ENCODE measurements around the gene ATRNL1. TPM values are rescaled to one million over a fixed set of nuclear protein-coding genes. Genes with fewer than 3 reads are reported as not detected.

The ATRNL1 gene
- total RNA-seq, 1 donor from 2014 or later: 15.5 TPM

- no peak overlapping the region for H3K4me3 ChIP-seq
- no peaks in the 10 kb centered on the region for H3K9me3 ChIP-seq
- no peaks in the 10 kb centered on the region for H3K27me3 ChIP-seq
- no peak overlapping the region for H3K27ac ChIP-seq
- no peaks in the 10 kb centered on the region for H3K4me1 ChIP-seq
- TF ChIP-seq CTCF (IDR thresholded peaks at IDR 0.05) (no peak), POLR2AphosphoS5 (IDR thresholded peaks at IDR 0.05; ENCODE audit: insufficient read depth in 1 of 2, low read depth in 1 of 2) (no peak), POLR2A (IDR thresholded peaks at IDR 0.05) (no peak)
- intact Hi-C loops (cut with DNase I): no loop called here
- no peaks in the 10 kb centered on the region for H3K36me3 ChIP-seq
- no peak for DNase-seq (ENCODE audit: extremely low spot score in 2 of 2)
Observed at GRCh38 chr10:115580239-115580638, 487.1 kb downstream of the ATRNL1 start.

- no peak for DNase-seq (ENCODE audit: extremely low spot score in 2 of 2)
- Histone ChIP-seq H3K4me3 (no peak overlapping the region), H3K27me3 (no peaks in the 10 kb centered on the region), H3K27ac (no peak overlapping the region), H3K4me1 (no peaks in the 10 kb centered on the region), H3K9me3 (no peaks in the 10 kb centered on the region), H3K36me3 (no peaks in the 10 kb centered on the region)
- intact Hi-C loops (cut with DNase I): no loop called here
- TF ChIP-seq CTCF (IDR thresholded peaks at IDR 0.05) (no peak), POLR2A (IDR thresholded peaks at IDR 0.05) (no peak), POLR2AphosphoS5 (IDR thresholded peaks at IDR 0.05; ENCODE audit: insufficient read depth in 1 of 2, low read depth in 1 of 2) (no peak)
Observed at GRCh38 chr10:115593060-115593459, 499.9 kb downstream of the ATRNL1 start.

- intact Hi-C loops (cut with DNase I): no loop called here
- DNase-seq (ENCODE audit: extremely low spot score in 2 of 2): no peak
- no peaks in the 10 kb centered on the region for H3K9me3 ChIP-seq
- H3K4me1 ChIP-seq: no peaks in the 10 kb centered on the region
- no peak overlapping the region for H3K4me3 ChIP-seq
- no peaks in the 10 kb centered on the region for H3K27me3 ChIP-seq
- no peak overlapping the region for H3K27ac ChIP-seq
- no peak for TF ChIP-seq POLR2A (IDR thresholded peaks at IDR 0.05)
- no peaks in the 10 kb centered on the region for H3K36me3 ChIP-seq
Observed at GRCh38 chr10:115604627-115605026, 511.5 kb downstream of the ATRNL1 start.

- no peak overlapping the region for H3K4me3 ChIP-seq
- H3K9me3 ChIP-seq: no peaks in the 10 kb centered on the region
- H3K27ac ChIP-seq: no peak overlapping the region
- H3K27me3 ChIP-seq: no peaks in the 10 kb centered on the region
- intact Hi-C loops (cut with DNase I): no loop called here
- H3K36me3 ChIP-seq: no peaks in the 10 kb centered on the region
- H3K4me1 ChIP-seq: no peaks in the 10 kb centered on the region
- TF ChIP-seq CTCF (IDR thresholded peaks at IDR 0.05) (no peak), POLR2AphosphoS5 (IDR thresholded peaks at IDR 0.05; ENCODE audit: insufficient read depth in 1 of 2, low read depth in 1 of 2) (no peak), POLR2A (IDR thresholded peaks at IDR 0.05) (no peak)
- DNase-seq (ENCODE audit: extremely low spot score in 2 of 2): no peak
Observed at GRCh38 chr10:115606086-115606485, 512.9 kb downstream of the ATRNL1 start.

- no peaks in the 10 kb centered on the region for H3K9me3 ChIP-seq
- no peaks in the 10 kb centered on the region for H3K36me3 ChIP-seq
- no peaks in the 10 kb centered on the region for H3K27me3 ChIP-seq
- TF ChIP-seq POLR2AphosphoS5 (IDR thresholded peaks at IDR 0.05; ENCODE audit: insufficient read depth in 1 of 2, low read depth in 1 of 2) (no peak), CTCF (IDR thresholded peaks at IDR 0.05) (no peak), POLR2A (IDR thresholded peaks at IDR 0.05) (no peak)
- no peak overlapping the region for H3K27ac ChIP-seq
- no peak overlapping the region for H3K4me3 ChIP-seq
- H3K4me1 ChIP-seq: no peaks in the 10 kb centered on the region
- intact Hi-C loops (cut with DNase I): no loop called here
- no peak for DNase-seq (ENCODE audit: extremely low spot score in 2 of 2)
Observed at GRCh38 chr10:115606741-115607140, 513.6 kb downstream of the ATRNL1 start.

- DNase-seq (ENCODE audit: extremely low spot score in 2 of 2): no peak
- intact Hi-C loops (cut with DNase I): no loop called here
- Histone ChIP-seq H3K27me3 (no peaks in the 10 kb centered on the region), H3K9me3 (no peaks in the 10 kb centered on the region), H3K4me1 (no peaks in the 10 kb centered on the region), H3K36me3 (no peaks in the 10 kb centered on the region), H3K27ac (no peak overlapping the region), H3K4me3 (no peak overlapping the region)
- TF ChIP-seq POLR2AphosphoS5 (IDR thresholded peaks at IDR 0.05; ENCODE audit: insufficient read depth in 1 of 2, low read depth in 1 of 2) (no peak), POLR2A (IDR thresholded peaks at IDR 0.05) (no peak), CTCF (IDR thresholded peaks at IDR 0.05) (no peak)
Observed at GRCh38 chr10:115624448-115624847, 531.3 kb downstream of the ATRNL1 start.
